Measurements from ENCODE around the gene TRPM3. TPM values are rescaled to one million over a fixed set of nuclear protein-coding genes. Genes with fewer than 3 reads are reported as not detected.

TRPM3 gene
- polyA plus RNA-seq, 3 donors: not detected

- Mint-ChIP-seq H3K9me3 (peaks cover 0 to 2% (median 0%) of the 10 kb centered on the region in 7 donors), H3K4me1 (peaks cover 22% of the 10 kb centered on the region), H3K27ac (no peak overlapping the region), H3K27me3 (ENCODE audit: low read depth in 3 of 3) (peaks cover 0 to 1% (median 0%) of the 10 kb centered on the region in 3 donors), H3K36me3 (peaks cover 0 to 3% of the 10 kb centered on the region in 2 donors), H3K4me3 (no peak overlapping the region)
- intact Hi-C loops (cut with micrococcal nuclease): no loop called here
- H3K4me3 ChIP-seq (replicated peaks in 1 of 3; ENCODE audit: low read depth in 2 of 3, low read length in 3 of 3): no peak overlapping the region
- H3K27ac ChIP-seq (ENCODE audit: low read depth in 1 of 2, low read length in 2 of 2): no peak overlapping the region
- peaks cover 13 to 15% of the 10 kb centered on the region in 2 donors for H3K4me1 ChIP-seq (ENCODE audit: control insufficient read depth in 1 of 2, insufficient read depth in 2 of 2, low read length in 2 of 2)
- H3K79me2 ChIP-seq (ENCODE audit: insufficient read depth, low read length): no peaks in the 10 kb centered on the region
- no peak overlapping the region for H3K4me2 ChIP-seq (replicated peaks; ENCODE audit: extremely low read depth, low read length, poor library complexity, severe bottlenecking)
- no peak overlapping the region for H3K9ac ChIP-seq (ENCODE audit: insufficient read depth, low read length, poor library complexity, severe bottlenecking)
- no peak for DNase-seq
- H2AFZ ChIP-seq (ENCODE audit: insufficient read depth, low read depth, low read length, poor library complexity, severe bottlenecking): no peak overlapping the region
- no peaks in the 10 kb centered on the region for H3K9me3 ChIP-seq (replicated peaks in 1 of 2; ENCODE audit: control insufficient read depth in 1 of 2, insufficient read depth in 1 of 2, low read length in 2 of 2)
- H3K36me3 ChIP-seq (replicated peaks in 1 of 2; ENCODE audit: control insufficient read depth in 1 of 2, insufficient read depth in 2 of 2, low read length in 2 of 2): no peaks in the 10 kb centered on the region
- H4K20me1 ChIP-seq (ENCODE audit: insufficient read depth, low read length): no peaks in the 10 kb centered on the region
- TF ChIP-seq CTCF (IDR thresholded peaks at IDR 0.05): no peak
- H3K27me3 ChIP-seq (ENCODE audit: control insufficient read depth in 2 of 2, insufficient read depth in 2 of 2, low read length in 2 of 2): no peaks in the 10 kb centered on the region
Observed at GRCh38 chr9:70573308-70573707, 548.1 kb downstream of the TRPM3 start.

- no peaks in the 10 kb centered on the region for H4K20me1 ChIP-seq (ENCODE audit: insufficient read depth, low read length)
- TF ChIP-seq CTCF (IDR thresholded peaks at IDR 0.05): no peak
- no peaks in the 10 kb centered on the region for H3K4me1 ChIP-seq (ENCODE audit: control insufficient read depth in 1 of 2, insufficient read depth in 2 of 2, low read length in 2 of 2)
- no peaks in the 10 kb centered on the region for H3K36me3 ChIP-seq (replicated peaks in 1 of 2; ENCODE audit: control insufficient read depth in 1 of 2, insufficient read depth in 2 of 2, low read length in 2 of 2)
- Mint-ChIP-seq H3K27ac (peak overlapping the region in 1 of 7 donors; percentile 56), H3K36me3 (no peaks in the 10 kb centered on the region), H3K9me3 (peaks cover 0 to 2% (median 0%) of the 10 kb centered on the region in 7 donors), H3K4me1 (peaks cover 3% of the 10 kb centered on the region), H3K4me3 (no peak overlapping the region), H3K27me3 (ENCODE audit: low read depth in 3 of 3) (peaks cover 0 to under 1% (median 0%) of the 10 kb centered on the region in 3 donors)
- no peak overlapping the region for H3K27ac ChIP-seq (ENCODE audit: low read depth in 1 of 2, low read length in 2 of 2)
- 100% methylated on average over 2 of the region's 5 CpGs for WGBS (ENCODE audit: insufficient coverage)
- no peaks in the 10 kb centered on the region for H3K9me3 ChIP-seq (replicated peaks in 1 of 2; ENCODE audit: control insufficient read depth in 1 of 2, insufficient read depth in 1 of 2, low read length in 2 of 2)
- DNase-seq: no peak
- H3K4me2 ChIP-seq (replicated peaks; ENCODE audit: extremely low read depth, low read length, poor library complexity, severe bottlenecking): no peak overlapping the region
- H3K79me2 ChIP-seq (ENCODE audit: insufficient read depth, low read length): no peaks in the 10 kb centered on the region
- H3K4me3 ChIP-seq (replicated peaks in 1 of 3; ENCODE audit: low read depth in 2 of 3, low read length in 3 of 3): no peak overlapping the region
- intact Hi-C loops (cut with micrococcal nuclease): no loop called here
- no peaks in the 10 kb centered on the region for H3K27me3 ChIP-seq (ENCODE audit: control insufficient read depth in 2 of 2, insufficient read depth in 2 of 2, low read length in 2 of 2)
- no peak overlapping the region for H3K9ac ChIP-seq (ENCODE audit: insufficient read depth, low read length, poor library complexity, severe bottlenecking)
- H2AFZ ChIP-seq (ENCODE audit: insufficient read depth, low read depth, low read length, poor library complexity, severe bottlenecking): no peak overlapping the region
Observed at GRCh38 chr9:70571258-70571657, 550.2 kb downstream of the TRPM3 start.

Data from CD14-positive monocyte (primary cell).